Loucy (cell line): ENCODE measurements around the gene SLC38A9.

Source experiments
- H2AFZ ChIP-seq: fragments of 200-600 bp; sonication (generic); 2 replicates; pipeline ENCODE4 v1.6.0; 2016; ENCODE audit warnings: antibody characterized with exemption, mild to moderate bottlenecking, low read length, moderate library complexity
- H3F3A ChIP-seq: fragments of 200-600 bp; 2 replicates; pipeline ENCODE4 v1.6.0; 2016; ENCODE audit warnings: antibody characterized with exemption, low read depth, mild to moderate bottlenecking
- H3K27me3 ChIP-seq: fragments of 200-600 bp; sonication (generic); 2 replicates; pipeline ENCODE4 v1.6.1; 2014; ENCODE audit warnings: low read length, mild to moderate bottlenecking; ENCODE audit not compliant: insufficient read depth, poor library complexity, severe bottlenecking
- H3K36me3 ChIP-seq: fragments of 200-600 bp; sonication (generic); 2 replicates; pipeline ENCODE4 v1.6.1; 2016; ENCODE audit warnings: low read length; ENCODE audit not compliant: insufficient read depth
- H3K4me1 ChIP-seq: fragments of 200-600 bp; sonication (generic); 2 replicates; pipeline ENCODE4 v1.5.1; 2014; ENCODE audit warnings: low read length, mild to moderate bottlenecking; ENCODE audit not compliant: insufficient read depth, poor library complexity, severe bottlenecking
- H3K4me2 ChIP-seq: fragments of 200-600 bp; sonication (generic); 2 replicates; pipeline ENCODE4 v1.6.0; 2014; ENCODE audit warnings: antibody characterized with exemption, low read length, low read depth, mild to moderate bottlenecking; ENCODE audit not compliant: poor library complexity, severe bottlenecking
- H3K4me3 ChIP-seq: fragments of 200-600 bp; sonication (generic); 2 replicates; pipeline ENCODE4 v1.5.1; 2014; ENCODE audit warnings: low read length, mild to moderate bottlenecking, mixed read lengths; ENCODE audit not compliant: poor library complexity, severe bottlenecking
- H3K79me2 ChIP-seq: fragments of 200-600 bp; sonication (generic); 2 replicates; pipeline ENCODE4 v1.6.1; 2014; ENCODE audit warnings: low read length; ENCODE audit not compliant: insufficient read depth
- H3K9ac ChIP-seq: fragments of 200-600 bp; sonication (generic); 2 replicates; pipeline ENCODE4 v1.6.0; 2014; ENCODE audit warnings: mild to moderate bottlenecking, low read depth, low read length, moderate library complexity; ENCODE audit not compliant: poor library complexity, severe bottlenecking
- H3K9me2 ChIP-seq: fragments of 200-600 bp; sonication (generic); replicated peaks from 2 replicates; pipeline ENCODE4 v1.6.1; 2016; ENCODE audit warnings: low read depth, low read length, mixed read lengths
- H3K9me3 ChIP-seq: fragments of 200-600 bp; sonication (generic); 2 replicates; pipeline ENCODE4 v1.6.1; 2014; ENCODE audit warnings: mild to moderate bottlenecking, antibody characterized with exemption, low read length, low read depth; ENCODE audit not compliant: insufficient read depth
- H4K20me1 ChIP-seq: fragments of 200-600 bp; sonication (generic); 2 replicates; pipeline ENCODE4 v1.6.0; 2014; ENCODE audit warnings: antibody characterized with exemption, low read length, mild to moderate bottlenecking; ENCODE audit not compliant: insufficient read depth, poor library complexity, severe bottlenecking
- CTCF ChIP-seq: fragments of 200-600 bp; sonication (generic); conservative IDR thresholded peaks from 2 replicates; pipeline ENCODE4 v1.5.1; 2014; ENCODE audit warnings: mild to moderate bottlenecking, antibody characterized with exemption, low read length
- EZH2phosphoT487 ChIP-seq: fragments of 200-600 bp; IDR thresholded peaks from 2 replicates; pipeline ENCODE4 v1.6.1; 2018; ENCODE audit warnings: antibody characterized with exemption, mild to moderate bottlenecking, moderate library complexity, borderline replicate concordance

Gene SLC38A9

DNA sequence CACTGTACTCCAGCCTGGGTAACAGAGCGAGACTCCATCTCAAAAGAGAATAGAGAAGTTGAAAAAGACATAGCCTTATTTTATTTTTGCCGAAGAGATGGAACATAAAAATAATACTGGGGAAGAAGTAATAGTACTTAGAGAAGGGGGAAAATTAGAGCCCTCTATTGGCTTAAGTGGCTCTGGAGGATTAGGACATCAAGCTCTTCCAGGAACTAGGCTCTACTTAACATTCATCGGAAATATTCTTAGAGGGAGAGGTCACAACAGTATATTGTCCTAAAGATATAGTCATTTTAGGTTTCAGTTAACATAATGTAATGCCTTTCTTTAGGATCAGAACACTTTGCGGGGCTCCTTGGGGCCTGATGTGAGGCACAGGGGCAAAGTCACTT lies 91.4 kb downstream of the SLC38A9 start:
- H3K4me3 ChIP-seq: no peak overlapping the region
- no peak overlapping the region for H2AFZ ChIP-seq
- no peaks in the 10 kb centered on the region for H3K4me1 ChIP-seq
- H3K9me3 ChIP-seq: no peaks in the 10 kb centered on the region
- H3K27me3 ChIP-seq: no peaks in the 10 kb centered on the region
- H3K9me2 ChIP-seq: no peaks in the 10 kb centered on the region
- H3F3A ChIP-seq: no peaks in the 10 kb centered on the region
- no peak overlapping the region for H3K4me2 ChIP-seq
- TF ChIP-seq CTCF (no peak), EZH2phosphoT487 (no peak)
- H3K36me3 ChIP-seq: no peaks in the 10 kb centered on the region
- H3K9ac ChIP-seq: no peak overlapping the region
- no peaks in the 10 kb centered on the region for H3K79me2 ChIP-seq
- H4K20me1 ChIP-seq: no peaks in the 10 kb centered on the region

DNA sequence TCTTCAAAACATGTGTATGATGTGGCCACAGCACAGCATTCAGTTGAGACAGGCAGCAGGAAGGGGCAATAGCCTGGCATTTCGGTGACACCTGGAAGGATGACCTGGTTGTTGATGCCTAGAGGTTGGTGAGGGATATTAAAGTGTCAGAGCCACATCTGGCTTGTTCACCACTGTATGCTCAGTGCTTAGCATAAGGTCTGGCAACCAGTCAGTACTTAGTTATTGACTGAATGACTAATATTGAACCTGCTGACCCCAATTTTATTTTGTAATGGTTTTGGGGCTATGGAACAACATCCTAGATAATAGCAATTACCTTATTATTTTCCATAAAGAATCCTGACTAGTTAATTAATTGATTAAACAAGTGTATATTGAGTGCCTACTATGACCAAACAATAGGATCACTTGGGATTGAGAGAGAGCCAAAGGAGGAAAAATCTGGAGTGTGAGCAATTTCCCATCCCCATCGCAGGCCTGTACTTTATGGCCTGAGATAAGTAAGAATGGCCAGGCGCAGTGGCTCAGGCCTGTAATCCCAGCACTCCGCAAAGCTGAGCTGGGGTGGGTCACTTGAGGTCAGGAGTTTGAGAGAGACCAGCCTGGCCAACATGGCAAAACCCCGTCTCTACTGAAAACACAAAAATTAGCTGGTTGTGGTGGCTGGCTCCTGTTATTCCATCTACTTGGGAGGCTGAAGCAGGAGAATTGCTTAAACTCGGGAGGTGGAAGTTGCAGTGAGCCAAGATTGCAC lies 91.9 kb downstream of the SLC38A9 start:
- H3K4me1 ChIP-seq: no peaks in the 10 kb centered on the region
- H3K4me3 ChIP-seq: no peak overlapping the region
- H3F3A ChIP-seq: no peaks in the 10 kb centered on the region
- no peaks in the 10 kb centered on the region for H3K36me3 ChIP-seq
- H3K9me3 ChIP-seq: no peaks in the 10 kb centered on the region
- no peaks in the 10 kb centered on the region for H3K79me2 ChIP-seq
- H3K4me2 ChIP-seq: no peak overlapping the region
- no peaks in the 10 kb centered on the region for H4K20me1 ChIP-seq
- no peak overlapping the region for H2AFZ ChIP-seq
- H3K27me3 ChIP-seq: no peaks in the 10 kb centered on the region
- no peak for TF ChIP-seq EZH2phosphoT487
- no peaks in the 10 kb centered on the region for H3K9me2 ChIP-seq
- no peak overlapping the region for H3K9ac ChIP-seq

DNA sequence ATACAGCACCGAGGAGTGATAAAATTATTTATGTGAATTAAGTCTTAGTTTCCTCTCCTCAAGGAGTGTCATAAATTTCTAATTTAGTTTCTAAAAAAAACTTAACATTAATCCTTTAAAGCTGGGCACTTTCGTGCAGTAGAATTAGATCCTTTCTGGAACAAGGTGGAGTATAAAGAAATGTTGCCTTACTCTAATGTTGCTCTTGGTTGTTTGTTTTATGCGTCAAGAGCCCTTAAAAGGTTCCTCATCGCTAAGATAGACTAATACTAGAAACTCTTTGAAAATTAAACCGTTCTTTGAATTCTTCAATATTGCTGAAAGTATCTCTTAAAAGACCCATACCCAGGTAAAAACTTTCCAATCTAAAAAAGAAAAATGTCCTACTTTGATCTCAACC lies 93.8 kb downstream of the SLC38A9 start:
- H3K4me2 ChIP-seq: no peak overlapping the region
- no peaks in the 10 kb centered on the region for H3K27me3 ChIP-seq
- no peaks in the 10 kb centered on the region for H3K36me3 ChIP-seq
- H3K9me3 ChIP-seq: no peaks in the 10 kb centered on the region
- no peak overlapping the region for H3K9ac ChIP-seq
- H3K9me2 ChIP-seq: no peaks in the 10 kb centered on the region
- no peaks in the 10 kb centered on the region for H3F3A ChIP-seq
- H3K4me1 ChIP-seq: no peaks in the 10 kb centered on the region
- H4K20me1 ChIP-seq: no peaks in the 10 kb centered on the region
- H3K79me2 ChIP-seq: no peaks in the 10 kb centered on the region
- no peak overlapping the region for H3K4me3 ChIP-seq
- no peak for TF ChIP-seq CTCF
- no peak overlapping the region for H2AFZ ChIP-seq
